Activated CD8-positive, alpha-beta T cell treated with anti-CD3 and anti-CD28 coated beads for 36 hours (primary cell): ENCODE measurements around the gene CNTROB. TPM values are rescaled to one million over a fixed set of nuclear protein-coding genes. Genes with fewer than 3 reads are reported as not detected.

Experiments used
- ATAC-seq: fragments of 200-7000 bp; cut with Tn5 transposase; one replicate; pipeline ENCODE4 v1.10.0; 2021; ENCODE audit warnings: mild to moderate bottlenecking, moderate library complexity
- CTCF ChIA-PET: fragments of 350-600 bp; sonication (Branson Sonifier 250); formaldehyde crosslinking; loops from one replicate; lab custom pipeline; 2021; ENCODE audit warnings: antibody characterized with exemption; lab: Charles Lee
- POLR2A ChIA-PET: fragments of 350-600 bp; sonication (Branson Sonifier 250); formaldehyde crosslinking; loops from one replicate; lab custom pipeline; 2021; ENCODE audit warnings: antibody characterized with exemption; lab: Charles Lee
- DNase-seq: peaks from one replicate; pipeline ENCODE4 v3.0.0-alpha.2; 2020
- H3K27ac Mint-ChIP-seq: one replicate; pipeline ENCODE4 v1.8.0; 2021; ENCODE audit warnings: mild to moderate bottlenecking, mixed read lengths
- H3K27me3 Mint-ChIP-seq: one replicate; pipeline ENCODE4 v1.8.0; 2021; ENCODE audit warnings: mixed read lengths
- H3K36me3 Mint-ChIP-seq: one replicate; pipeline ENCODE4 v1.8.0; 2021; ENCODE audit warnings: low read depth, mixed read lengths
- H3K4me1 Mint-ChIP-seq: one replicate; pipeline ENCODE4 v1.8.0; 2021; ENCODE audit warnings: low read depth, mixed read lengths
- H3K4me3 Mint-ChIP-seq: one replicate; pipeline ENCODE4 v1.8.0; 2021; ENCODE audit warnings: mild to moderate bottlenecking, moderate library complexity, mixed read lengths
- H3K9me3 Mint-ChIP-seq: one replicate; pipeline ENCODE4 v1.8.0; 2021; ENCODE audit warnings: mixed read lengths
- intact Hi-C: fragments of 100-400 bp; cut with micrococcal nuclease; formaldehyde crosslinking; loops from one replicate; pipeline ENCODE4 v1.10.0; 2022
- total RNA-seq, 2 experiments: library from RNA; stranded (reverse); gene quantifications; one replicate each; pipeline ENCODE4 v1.2.3, GENCODE V29; 2021
- TF ChIP-seq, protein P1 (sequence below): fragments of 200-600 bp; IDR thresholded peaks from one replicate; pipeline ENCODE4 v1.8.0; 2022; ENCODE audit warnings: antibody characterized with exemption, mild to moderate bottlenecking

CNTROB gene
- total RNA-seq, 2 experiments from 2014 or later: 48.4 to 54.1 TPM

DNA sequence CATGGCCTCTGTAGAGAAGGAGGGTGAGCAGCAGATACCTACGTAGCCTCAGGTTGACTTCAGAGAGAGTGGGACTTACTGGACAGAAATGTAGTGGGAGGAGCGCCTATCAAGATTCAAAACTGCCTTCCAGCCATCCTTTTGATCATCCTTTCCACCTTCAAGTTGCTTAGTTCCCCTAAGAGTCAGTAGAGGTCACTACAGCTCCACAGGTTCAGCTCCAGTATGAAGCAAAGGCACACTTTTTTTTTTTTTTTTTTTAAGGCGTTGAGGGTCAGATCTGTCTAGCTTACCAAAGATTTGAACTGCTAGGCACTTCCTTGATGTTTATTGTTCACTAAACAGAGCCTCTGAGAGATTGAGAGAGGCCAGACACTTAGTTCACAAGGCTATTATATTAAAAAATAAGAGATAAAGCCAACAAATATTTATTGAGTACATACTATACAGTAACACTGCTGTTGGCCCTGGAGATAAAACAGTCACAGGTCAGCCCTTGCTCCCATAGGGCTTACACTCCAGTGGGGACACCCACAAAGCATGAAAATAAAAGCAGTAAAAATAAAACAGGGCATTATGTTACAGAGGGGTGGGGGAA is 19.0 kb upstream of the CNTROB start:
- no peaks in the 10 kb centered on the region for H3K27me3 Mint-ChIP-seq
- peak; percentile 57 for ATAC-seq

DNA sequence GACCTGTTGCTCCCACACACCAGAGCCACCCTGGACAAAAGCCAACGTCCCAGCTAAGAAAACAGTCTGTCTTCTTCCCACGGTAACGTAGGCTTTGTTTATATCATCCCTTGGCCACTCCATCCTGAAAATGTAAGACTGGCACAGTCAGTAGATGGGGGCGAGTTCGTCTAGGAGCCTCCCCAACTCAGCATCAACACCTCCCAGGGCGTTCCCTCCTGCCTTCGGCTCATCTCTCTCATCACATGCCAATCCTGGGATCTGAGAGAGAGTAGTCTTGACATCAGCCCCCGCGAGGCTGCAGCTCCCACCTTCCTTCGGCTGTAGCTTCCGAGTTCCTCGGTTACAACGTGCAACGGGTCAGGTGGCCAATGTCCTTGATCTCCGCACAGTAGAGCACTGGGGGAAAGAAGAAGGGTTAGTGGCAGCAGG is 16.8 kb upstream of the CNTROB start:
- no peaks in the 10 kb centered on the region for H3K27me3 Mint-ChIP-seq
- POLR2A ChIA-PET: interaction anchor here (0.6 to 3.7 kb wide), 13 partner anchors 9 to 143 kb away, joined by 3 to 23 read pairs (median 4); partner anchors contain the start of gene NAA38

More for the DNA sequence above, 19.0 kb upstream of the CNTROB start:
- Mint-ChIP-seq H3K4me3 (peak overlapping the region; percentile 17), H3K27ac (peak overlapping the region; percentile 81), H3K4me1 (peaks cover 22% of the 10 kb centered on the region), H3K9me3 (no peaks in the 10 kb centered on the region), H3K36me3 (peaks cover 31% of the 10 kb centered on the region)
- TF ChIP-seq, protein P1, sequence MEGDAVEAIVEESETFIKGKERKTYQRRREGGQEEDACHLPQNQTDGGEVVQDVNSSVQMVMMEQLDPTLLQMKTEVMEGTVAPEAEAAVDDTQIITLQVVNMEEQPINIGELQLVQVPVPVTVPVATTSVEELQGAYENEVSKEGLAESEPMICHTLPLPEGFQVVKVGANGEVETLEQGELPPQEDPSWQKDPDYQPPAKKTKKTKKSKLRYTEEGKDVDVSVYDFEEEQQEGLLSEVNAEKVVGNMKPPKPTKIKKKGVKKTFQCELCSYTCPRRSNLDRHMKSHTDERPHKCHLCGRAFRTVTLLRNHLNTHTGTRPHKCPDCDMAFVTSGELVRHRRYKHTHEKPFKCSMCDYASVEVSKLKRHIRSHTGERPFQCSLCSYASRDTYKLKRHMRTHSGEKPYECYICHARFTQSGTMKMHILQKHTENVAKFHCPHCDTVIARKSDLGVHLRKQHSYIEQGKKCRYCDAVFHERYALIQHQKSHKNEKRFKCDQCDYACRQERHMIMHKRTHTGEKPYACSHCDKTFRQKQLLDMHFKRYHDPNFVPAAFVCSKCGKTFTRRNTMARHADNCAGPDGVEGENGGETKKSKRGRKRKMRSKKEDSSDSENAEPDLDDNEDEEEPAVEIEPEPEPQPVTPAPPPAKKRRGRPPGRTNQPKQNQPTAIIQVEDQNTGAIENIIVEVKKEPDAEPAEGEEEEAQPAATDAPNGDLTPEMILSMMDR: peak; percentile 74
- peak; percentile 59 for DNase-seq
- intact Hi-C loops: loop anchor here (5.0 kb wide), 1 partner anchor 144 kb away; no protein-coding TSS in a partner anchor
- CTCF ChIA-PET: interaction anchor here (0.7 to 11.2 kb wide), 24 partner anchors 10 to 169 kb away, joined by 3 to 214 read pairs (median 5); partner anchors contain the start of genes CHD3, CNTROB, NAA38 and TRAPPC1
- POLR2A ChIA-PET: interaction anchor here (0.8 to 1.4 kb wide), 7 partner anchors 12 to 226 kb away, joined by 3 to 4 read pairs (median 3); partner anchors contain the start of genes CNTROB and TP53

DNA sequence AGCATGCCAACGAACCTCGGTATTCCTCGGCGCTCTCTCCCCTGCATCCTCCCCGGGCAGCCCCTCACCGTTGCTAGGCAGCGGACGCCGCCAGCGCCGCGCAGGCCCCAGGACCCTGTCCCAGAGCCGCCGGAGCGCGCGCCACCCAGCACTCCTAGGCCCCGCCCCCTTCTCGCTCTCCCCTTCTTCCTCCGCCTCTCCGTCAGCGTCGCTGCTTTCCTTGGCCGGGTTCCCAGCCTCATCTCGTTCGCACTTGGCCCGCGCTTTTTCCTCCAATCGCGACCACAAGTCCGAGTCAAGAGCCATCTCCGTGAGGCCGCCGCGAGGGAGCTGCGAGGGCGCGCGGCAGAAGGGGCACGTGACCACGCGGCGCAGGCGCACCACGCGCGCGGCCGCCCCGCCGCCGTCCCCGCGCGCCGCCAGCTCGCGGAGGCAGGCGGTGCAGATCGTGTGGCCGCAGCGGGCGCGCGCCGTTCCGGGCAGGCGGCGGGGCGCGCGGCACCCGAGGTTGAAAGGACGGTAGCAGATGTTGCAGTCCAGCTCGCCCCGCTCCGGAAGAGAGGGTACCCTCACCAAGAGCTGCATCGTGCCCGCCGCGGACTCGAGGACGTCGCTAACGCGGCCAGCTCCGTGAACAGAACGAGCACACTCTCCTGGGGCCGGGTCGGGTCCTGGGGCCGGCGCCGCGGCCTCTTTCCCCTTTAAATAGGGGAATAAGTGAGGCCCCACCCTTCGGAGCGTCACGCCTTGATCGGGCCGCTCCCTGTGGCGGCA is 16.2 kb upstream of the CNTROB start, which contains the start of gene RNF227:
Gene RNF227, minus strand, starts transcription at position 679 of the 774 bp plus-strand sequence. Its CDS starts 94 bp downstream, at position 585.
- peak within 1 kb of the TSS; percentile 87 for H3K27ac Mint-ChIP-seq
- no peaks in the 10 kb centered on the region for H3K9me3 Mint-ChIP-seq
- ATAC-seq: peak; percentile 87
- H3K4me3 Mint-ChIP-seq: peak within 1 kb of the TSS; percentile 85
- H3K4me1 Mint-ChIP-seq: peaks cover 22% of the 10 kb centered on the region
- POLR2A ChIA-PET: interaction anchor here (0.6 to 3.7 kb wide), 19 partner anchors 10 to 142 kb away, joined by 3 to 23 read pairs (median 4); partner anchors contain the start of genes CNTROB, NAA38 and TRAPPC1
- TF ChIP-seq, protein P1: no peak
- CTCF ChIA-PET: interaction anchor here (0.9 to 11.2 kb wide), 9 partner anchors 11 to 228 kb away, joined by 3 to 214 read pairs (median 6); partner anchors contain the start of genes CNTROB, NAA38, TP53 and TRAPPC1
- H3K36me3 Mint-ChIP-seq: peaks cover 11% of the 10 kb centered on the region
- DNase-seq: peak; percentile 94
- no peaks in the 10 kb centered on the region for H3K27me3 Mint-ChIP-seq
- intact Hi-C loops: loop anchor here (2.0 kb wide), 1 partner anchor 75 kb away; no protein-coding TSS in a partner anchor

More for the DNA sequence above, 16.8 kb upstream of the CNTROB start:
- peak overlapping the region; percentile 87 for H3K27ac Mint-ChIP-seq
- CTCF ChIA-PET: interaction anchor here (1.0 to 11.2 kb wide), 7 partner anchors 11 to 171 kb away, joined by 4 to 214 read pairs (median 6); partner anchors contain the start of genes CNTROB and TRAPPC1
- no peak for DNase-seq
- intact Hi-C loops: loop anchor here (2.0 kb wide), 1 partner anchor 76 kb away; no protein-coding TSS in a partner anchor
- H3K9me3 Mint-ChIP-seq: no peaks in the 10 kb centered on the region
- H3K4me3 Mint-ChIP-seq: peak overlapping the region; percentile 85
- peak; percentile 43 for ATAC-seq
- TF ChIP-seq, protein P1: no peak
- peaks cover 15% of the 10 kb centered on the region for H3K36me3 Mint-ChIP-seq
- peaks cover 22% of the 10 kb centered on the region for H3K4me1 Mint-ChIP-seq

DNA sequence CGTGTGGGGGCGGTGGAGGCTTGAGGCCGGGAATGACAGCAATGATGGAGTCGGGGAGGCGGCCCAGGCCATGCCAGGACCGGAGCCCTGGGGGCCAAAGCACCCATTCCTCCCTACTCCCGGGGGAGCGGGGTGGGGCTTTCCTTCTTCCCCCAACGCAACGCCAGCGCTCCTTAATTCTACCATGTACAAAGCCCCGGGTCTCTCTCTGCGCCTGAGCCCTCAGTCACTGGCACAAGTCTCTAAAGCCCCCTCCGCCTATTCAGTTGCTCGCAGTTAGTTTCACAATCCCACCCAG is 15.7 kb upstream of the CNTROB start:
- DNase-seq (no peak), ATAC-seq (no peak)
- POLR2A ChIA-PET: interaction anchor here (0.6 to 3.7 kb wide), 16 partner anchors 10 to 141 kb away, joined by 3 to 23 read pairs (median 4); partner anchors contain the start of genes CNTROB, NAA38 and TRAPPC1
- intact Hi-C loops: no loop called here
- Mint-ChIP-seq H3K27me3 (no peaks in the 10 kb centered on the region), H3K9me3 (no peaks in the 10 kb centered on the region), H3K36me3 (peaks cover 9% of the 10 kb centered on the region), H3K27ac (peak overlapping the region; percentile 81), H3K4me3 (peak overlapping the region; percentile 85), H3K4me1 (peaks cover 22% of the 10 kb centered on the region)
- TF ChIP-seq, protein P1: no peak
- CTCF ChIA-PET: interaction anchor here (0.9 to 11.2 kb wide), 11 partner anchors 10 to 229 kb away, joined by 3 to 214 read pairs (median 6); partner anchors contain the start of genes CNTROB, NAA38, TP53 and TRAPPC1
